Endodermal cell (in vitro differentiated cells): ENCODE data around the gene RBKS. TPM values are rescaled to one million over a fixed set of nuclear protein-coding genes. Genes with fewer than 3 reads are reported as not detected.

Source experiments
- DNase-seq: peaks from one replicate; pipeline ENCODE4 v3.0.0-alpha.2; 2017
- H3K27ac ChIP-seq: 2 replicates; pipeline ENCODE4 v1.5.1; 2013; ENCODE audit warnings: mild to moderate bottlenecking, low read depth, low read length, moderate library complexity
- H3K27me3 ChIP-seq: 2 replicates; pipeline ENCODE4 v1.6.1; 2013; ENCODE audit warnings: mild to moderate bottlenecking, low read length, moderate library complexity; ENCODE audit not compliant: insufficient read depth, control insufficient read depth, poor library complexity, severe bottlenecking
- H3K36me3 ChIP-seq: 2 replicates; pipeline ENCODE4 v1.7.0; 2013; ENCODE audit warnings: mild to moderate bottlenecking, low read length, moderate library complexity; ENCODE audit not compliant: control insufficient read depth, insufficient read depth
- H3K4me1 ChIP-seq: one replicate; pipeline ENCODE4 v1.7.0; 2013; ENCODE audit warnings: low read length; ENCODE audit not compliant: control insufficient read depth, insufficient read depth
- H3K4me3 ChIP-seq: 2 replicates; pipeline ENCODE4 v1.5.1; 2013; ENCODE audit warnings: mild to moderate bottlenecking, low read length, moderate library complexity
- H3K9ac ChIP-seq: 2 replicates; pipeline ENCODE4 v1.6.1; 2013; ENCODE audit warnings: mild to moderate bottlenecking, low read length, moderate library complexity; ENCODE audit not compliant: poor library complexity, severe bottlenecking; ENCODE audit errors: extremely low read depth
- H3K9me3 ChIP-seq: 2 replicates; pipeline ENCODE4 v1.6.1; 2013; ENCODE audit warnings: mild to moderate bottlenecking, low read length, moderate library complexity; ENCODE audit not compliant: control insufficient read depth
- H3K27ac Mint-ChIP-seq: 2 replicates; pipeline ENCODE4 v1.8.0; 2020; ENCODE audit warnings: mixed read lengths
- H3K27me3 Mint-ChIP-seq: 2 replicates; pipeline ENCODE4 v1.8.0; 2021; ENCODE audit warnings: mild to moderate bottlenecking, mixed read lengths; ENCODE audit not compliant: insufficient read depth
- H3K36me3 Mint-ChIP-seq: 2 replicates; pipeline ENCODE4 v1.8.0; 2020; ENCODE audit warnings: low read depth, mixed read lengths
- H3K4me1 Mint-ChIP-seq: 2 replicates; pipeline ENCODE4 v1.8.0; 2020; ENCODE audit warnings: mixed read lengths
- H3K4me3 Mint-ChIP-seq: 2 replicates; pipeline ENCODE4 v1.8.0; 2020; ENCODE audit warnings: mild to moderate bottlenecking, moderate library complexity, mixed read lengths
- H3K9me3 Mint-ChIP-seq: 2 replicates; pipeline ENCODE4 v1.8.0; 2020; ENCODE audit warnings: mild to moderate bottlenecking, mixed read lengths
- WGBS, 2 experiments: methylation state at CpG; one replicate each; pipeline versions ENCODE4 v1.1.5 to v1.1.7; 2013; ENCODE audit warnings: missing lambda C conversion rate in 2 of 2, mixed read lengths in 1 of 2; ENCODE audit not compliant: insufficient coverage in 1 of 2, insufficient read length in 1 of 2; 5-methylcytosine and 5-hydroxymethylcytosine counted together
- total RNA-seq, 2 donors: library from RNA; stranded (reverse); fragmentation: NEBNext Ultra II Directional in 1 of 2; extraction: Animal tissue kit (Norgen Biotek cat#: 25700) in 1 of 2; gene quantifications; 2 replicates in 1 of 2; 3 replicates in 1 of 2; pipeline ENCODE4 v1.2.1, GENCODE V29; 2021
- TF ChIP-seq, protein P1 (sequence below): fragments of 200-600 bp; sonication (generic); conservative IDR thresholded peaks from 2 replicates; pipeline ENCODE4 v1.5.0; 2021; ENCODE audit warnings: antibody characterized with exemption, mild to moderate bottlenecking

Gene RBKS
- total RNA-seq, 2 donors from 2014 or later = 4.4 to 4.9 TPM

DNA sequence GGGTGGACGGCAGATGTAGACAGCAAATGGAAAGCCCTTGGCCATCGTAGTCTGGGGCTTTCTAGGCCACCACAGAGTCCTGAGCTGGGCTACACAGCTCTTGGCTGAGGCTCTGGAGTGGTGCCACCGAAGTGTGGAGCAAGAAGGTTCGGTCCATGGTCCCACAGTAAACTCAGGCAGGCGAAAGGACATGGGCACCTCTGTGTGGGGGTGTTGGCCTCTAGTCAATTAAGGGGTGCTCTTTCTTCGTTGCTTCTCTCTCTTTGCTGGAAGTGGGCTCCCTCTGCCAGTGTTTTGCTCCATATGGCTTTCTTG is 153.3 kb downstream of the RBKS start:
- H3K27me3 Mint-ChIP-seq = peaks cover 3% of the 10 kb centered on the region
- Histone ChIP-seq H3K4me3 (no peak overlapping the region), H3K27me3 (no peaks in the 10 kb centered on the region), H3K9me3 (no peaks in the 10 kb centered on the region), H3K27ac (no peak overlapping the region), H3K4me1 (no peaks in the 10 kb centered on the region), H3K9ac (no peak overlapping the region), H3K36me3 (no peaks in the 10 kb centered on the region)
- no peaks in the 10 kb centered on the region for H3K36me3 Mint-ChIP-seq
- H3K9me3 Mint-ChIP-seq = peaks cover 13% of the 10 kb centered on the region
- TF ChIP-seq, protein P1, sequence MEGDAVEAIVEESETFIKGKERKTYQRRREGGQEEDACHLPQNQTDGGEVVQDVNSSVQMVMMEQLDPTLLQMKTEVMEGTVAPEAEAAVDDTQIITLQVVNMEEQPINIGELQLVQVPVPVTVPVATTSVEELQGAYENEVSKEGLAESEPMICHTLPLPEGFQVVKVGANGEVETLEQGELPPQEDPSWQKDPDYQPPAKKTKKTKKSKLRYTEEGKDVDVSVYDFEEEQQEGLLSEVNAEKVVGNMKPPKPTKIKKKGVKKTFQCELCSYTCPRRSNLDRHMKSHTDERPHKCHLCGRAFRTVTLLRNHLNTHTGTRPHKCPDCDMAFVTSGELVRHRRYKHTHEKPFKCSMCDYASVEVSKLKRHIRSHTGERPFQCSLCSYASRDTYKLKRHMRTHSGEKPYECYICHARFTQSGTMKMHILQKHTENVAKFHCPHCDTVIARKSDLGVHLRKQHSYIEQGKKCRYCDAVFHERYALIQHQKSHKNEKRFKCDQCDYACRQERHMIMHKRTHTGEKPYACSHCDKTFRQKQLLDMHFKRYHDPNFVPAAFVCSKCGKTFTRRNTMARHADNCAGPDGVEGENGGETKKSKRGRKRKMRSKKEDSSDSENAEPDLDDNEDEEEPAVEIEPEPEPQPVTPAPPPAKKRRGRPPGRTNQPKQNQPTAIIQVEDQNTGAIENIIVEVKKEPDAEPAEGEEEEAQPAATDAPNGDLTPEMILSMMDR = no peak
- peaks cover 11% of the 10 kb centered on the region for H3K4me1 Mint-ChIP-seq
- 95 to 100% methylated on average over 2 to 6 of the region's 6 CpGs for WGBS, 2 experiments
- H3K27ac Mint-ChIP-seq = no peak overlapping the region
- no peak for DNase-seq
- no peak overlapping the region for H3K4me3 Mint-ChIP-seq

DNA sequence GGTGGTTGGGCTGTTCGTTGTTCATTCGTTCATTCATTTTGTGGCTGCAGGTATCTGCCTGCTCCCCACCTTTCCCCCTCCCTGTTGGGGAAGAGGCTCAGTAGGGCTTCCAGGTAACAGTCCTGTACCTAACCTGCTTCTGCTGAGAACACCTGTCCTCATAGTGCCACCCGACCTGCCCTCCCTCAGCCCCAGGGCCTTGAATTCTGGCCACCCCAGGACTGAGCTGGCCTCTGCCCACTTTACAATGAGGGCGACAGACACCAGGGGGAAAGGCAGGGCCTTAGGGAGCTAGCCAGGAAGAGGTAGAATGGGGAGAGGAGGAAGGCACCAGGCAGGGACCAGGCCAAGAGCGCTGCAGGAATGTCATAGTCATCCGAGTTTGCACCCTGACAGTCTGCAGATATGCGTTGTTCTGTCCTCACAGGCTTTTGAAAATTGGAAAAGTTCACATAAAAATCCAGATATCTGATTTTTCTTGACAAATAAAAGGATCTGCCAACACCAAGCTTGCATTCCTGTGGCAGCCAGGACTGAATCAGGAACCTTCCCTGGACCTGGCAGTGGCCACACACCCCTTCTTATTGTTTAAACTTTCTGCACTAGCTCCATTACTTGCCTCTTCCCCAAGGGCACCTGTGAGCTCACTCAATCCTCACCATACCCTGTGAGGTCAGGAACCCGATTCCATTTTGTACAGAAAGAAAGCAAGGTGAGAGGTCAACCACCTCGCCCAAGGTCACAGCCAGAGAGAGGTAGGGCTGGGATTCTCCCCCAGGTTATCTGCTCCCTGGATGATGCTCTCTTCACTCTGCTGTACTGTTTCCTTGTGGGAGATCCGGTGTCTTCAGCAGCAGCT is 153.9 kb downstream of the RBKS start:
- Histone ChIP-seq H3K9ac (no peak overlapping the region), H3K4me1 (no peaks in the 10 kb centered on the region), H3K36me3 (no peaks in the 10 kb centered on the region), H3K27ac (no peak overlapping the region), H3K4me3 (no peak overlapping the region), H3K9me3 (no peaks in the 10 kb centered on the region), H3K27me3 (no peaks in the 10 kb centered on the region)
- Mint-ChIP-seq H3K9me3 (peaks cover 11% of the 10 kb centered on the region), H3K4me3 (peak overlapping the region; percentile 58), H3K36me3 (no peaks in the 10 kb centered on the region), H3K27me3 (peaks cover 3% of the 10 kb centered on the region), H3K4me1 (peaks cover 11% of the 10 kb centered on the region), H3K27ac (no peak overlapping the region)
- TF ChIP-seq, protein P1 = no peak
- WGBS, 2 experiments = 91 to 93% methylated on average over 7 to 10 of the region's 10 CpGs
- DNase-seq = no peak

DNA sequence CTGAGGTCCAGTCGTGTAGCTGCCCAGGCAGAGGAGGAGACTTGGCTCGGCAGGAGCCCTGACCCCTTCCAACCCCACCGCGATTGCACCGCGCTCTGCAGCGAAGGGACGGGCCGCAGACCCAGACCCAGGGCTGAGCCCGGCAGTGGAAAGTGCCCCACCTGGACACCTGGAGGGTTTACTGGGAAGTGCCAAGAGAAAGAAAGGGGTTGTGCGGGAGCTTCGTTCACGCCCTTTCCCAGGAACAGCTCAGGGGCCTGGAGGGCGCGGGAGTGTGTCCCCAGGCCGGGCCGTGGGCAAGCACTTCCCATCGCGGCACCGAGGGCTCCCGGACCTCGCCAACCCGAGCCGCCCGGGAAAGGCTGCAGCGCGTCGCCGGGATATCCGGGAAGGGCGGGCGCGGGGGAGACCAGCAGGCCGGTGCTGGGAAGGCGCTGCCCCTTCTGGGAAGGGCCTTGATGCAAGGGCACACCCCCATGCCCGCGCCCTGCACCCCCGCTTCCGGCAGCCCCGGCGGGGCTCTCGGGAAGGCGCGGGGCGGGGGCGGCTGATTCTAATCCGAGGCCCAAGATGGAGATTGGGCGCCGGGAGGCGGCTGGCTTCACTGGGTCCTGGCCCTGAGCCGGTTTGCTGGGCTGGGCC is 154.8 kb downstream of the RBKS start:
- no peak overlapping the region for H3K9ac ChIP-seq

More for the DNA sequence above, 154.8 kb downstream of the RBKS start:
- Mint-ChIP-seq H3K9me3 (peaks cover 5% of the 10 kb centered on the region), H3K36me3 (no peaks in the 10 kb centered on the region), H3K27me3 (peaks cover 3% of the 10 kb centered on the region), H3K4me1 (peaks cover 11% of the 10 kb centered on the region), H3K4me3 (peak overlapping the region; percentile 58), H3K27ac (peak overlapping the region; percentile 7)
- Histone ChIP-seq H3K4me3 (peak overlapping the region; percentile 67), H3K27ac (no peak overlapping the region), H3K36me3 (no peaks in the 10 kb centered on the region), H3K4me1 (no peaks in the 10 kb centered on the region), H3K9me3 (no peaks in the 10 kb centered on the region), H3K27me3 (no peaks in the 10 kb centered on the region)
- peak; percentile 91 for DNase-seq
- WGBS, 2 experiments = 10% methylated on average over 22 to 51 of the region's 51 CpGs
- TF ChIP-seq, protein P1 = peak; percentile 47
